ENCODE results near the gene L1TD1.
"Not testable (repeated sequence)": the region's sequence is repeated elsewhere in the genome, so short reads cannot be mapped to it uniquely, and the experiment has no call there.

The L1TD1 gene, protein sequence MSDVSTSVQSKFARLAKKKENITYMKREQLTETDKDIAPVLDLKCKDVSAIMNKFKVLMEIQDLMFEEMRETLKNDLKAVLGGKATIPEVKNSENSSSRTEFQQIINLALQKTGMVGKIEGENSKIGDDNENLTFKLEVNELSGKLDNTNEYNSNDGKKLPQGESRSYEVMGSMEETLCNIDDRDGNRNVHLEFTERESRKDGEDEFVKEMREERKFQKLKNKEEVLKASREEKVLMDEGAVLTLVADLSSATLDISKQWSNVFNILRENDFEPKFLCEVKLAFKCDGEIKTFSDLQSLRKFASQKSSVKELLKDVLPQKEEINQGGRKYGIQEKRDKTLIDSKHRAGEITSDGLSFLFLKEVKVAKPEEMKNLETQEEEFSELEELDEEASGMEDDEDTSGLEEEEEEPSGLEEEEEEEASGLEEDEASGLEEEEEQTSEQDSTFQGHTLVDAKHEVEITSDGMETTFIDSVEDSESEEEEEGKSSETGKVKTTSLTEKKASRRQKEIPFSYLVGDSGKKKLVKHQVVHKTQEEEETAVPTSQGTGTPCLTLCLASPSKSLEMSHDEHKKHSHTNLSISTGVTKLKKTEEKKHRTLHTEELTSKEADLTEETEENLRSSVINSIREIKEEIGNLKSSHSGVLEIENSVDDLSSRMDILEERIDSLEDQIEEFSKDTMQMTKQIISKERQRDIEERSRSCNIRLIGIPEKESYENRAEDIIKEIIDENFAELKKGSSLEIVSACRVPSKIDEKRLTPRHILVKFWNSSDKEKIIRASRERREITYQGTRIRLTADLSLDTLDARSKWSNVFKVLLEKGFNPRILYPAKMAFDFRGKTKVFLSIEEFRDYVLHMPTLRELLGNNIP

DNA sequence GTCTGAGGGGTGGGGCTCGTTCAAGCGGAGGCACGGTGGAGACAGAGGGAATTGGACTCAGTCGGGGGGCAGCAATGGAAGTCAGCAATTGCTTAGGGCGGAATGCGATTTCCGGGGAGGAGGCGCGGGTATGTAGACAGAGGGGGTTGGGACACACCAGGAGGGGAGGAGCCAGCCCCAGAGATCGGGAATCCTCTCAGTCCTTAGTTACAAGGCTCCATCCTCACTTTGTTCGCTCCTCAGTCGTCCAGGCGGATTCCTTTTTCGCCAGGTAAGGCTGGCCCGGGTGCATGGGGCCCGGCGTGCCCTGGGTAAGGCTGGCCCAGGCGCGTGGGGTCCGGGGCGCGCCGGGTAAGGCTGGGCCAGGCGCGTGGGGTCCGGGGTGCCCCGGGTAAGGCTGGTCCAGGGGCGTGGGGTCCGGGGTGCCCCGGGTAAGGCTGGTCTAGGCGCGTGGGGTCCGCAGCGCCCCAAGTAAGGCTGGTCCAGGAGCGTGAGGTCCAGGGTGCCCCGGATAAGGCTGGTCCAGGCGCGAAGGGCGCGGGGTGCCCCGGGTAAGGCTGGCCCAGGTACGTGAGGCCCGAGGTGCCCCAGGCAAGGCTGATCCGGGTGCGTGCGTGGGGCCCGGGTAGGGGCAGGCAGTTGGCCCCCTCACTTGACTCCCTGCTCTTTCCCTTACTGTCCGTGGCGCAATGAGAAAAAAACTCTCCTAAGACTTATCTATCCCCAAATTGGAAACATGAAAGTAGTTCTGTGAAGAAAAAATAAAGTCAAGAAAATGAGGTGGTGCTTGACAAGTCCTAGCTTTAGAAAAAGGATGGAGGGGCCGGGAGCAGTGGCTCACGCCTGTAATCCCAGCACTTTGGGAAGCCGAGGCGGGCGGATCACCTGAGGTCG, at the start of gene L1TD1:
Gene L1TD1, plus strand, starts transcription at position 199 of the 894 bp plus-strand sequence. CDS start 11,780 bp downstream, outside the sequence.
- DNase-seq (ENCODE audit: low spot score) = peak; percentile 23
- TF ChIP-seq, protein P1, sequence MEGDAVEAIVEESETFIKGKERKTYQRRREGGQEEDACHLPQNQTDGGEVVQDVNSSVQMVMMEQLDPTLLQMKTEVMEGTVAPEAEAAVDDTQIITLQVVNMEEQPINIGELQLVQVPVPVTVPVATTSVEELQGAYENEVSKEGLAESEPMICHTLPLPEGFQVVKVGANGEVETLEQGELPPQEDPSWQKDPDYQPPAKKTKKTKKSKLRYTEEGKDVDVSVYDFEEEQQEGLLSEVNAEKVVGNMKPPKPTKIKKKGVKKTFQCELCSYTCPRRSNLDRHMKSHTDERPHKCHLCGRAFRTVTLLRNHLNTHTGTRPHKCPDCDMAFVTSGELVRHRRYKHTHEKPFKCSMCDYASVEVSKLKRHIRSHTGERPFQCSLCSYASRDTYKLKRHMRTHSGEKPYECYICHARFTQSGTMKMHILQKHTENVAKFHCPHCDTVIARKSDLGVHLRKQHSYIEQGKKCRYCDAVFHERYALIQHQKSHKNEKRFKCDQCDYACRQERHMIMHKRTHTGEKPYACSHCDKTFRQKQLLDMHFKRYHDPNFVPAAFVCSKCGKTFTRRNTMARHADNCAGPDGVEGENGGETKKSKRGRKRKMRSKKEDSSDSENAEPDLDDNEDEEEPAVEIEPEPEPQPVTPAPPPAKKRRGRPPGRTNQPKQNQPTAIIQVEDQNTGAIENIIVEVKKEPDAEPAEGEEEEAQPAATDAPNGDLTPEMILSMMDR (IDR thresholded peaks at IDR 0.05; ENCODE audit: extremely low read depth, insufficient read depth, missing control alignments) = no peak
- in situ Hi-C loops (cut with MboI; ENCODE audit: low pct_unique_long_range_greater_than_20kb, low sequenced_read_pairs, unreplicated experiment) = no loop called here

DNA sequence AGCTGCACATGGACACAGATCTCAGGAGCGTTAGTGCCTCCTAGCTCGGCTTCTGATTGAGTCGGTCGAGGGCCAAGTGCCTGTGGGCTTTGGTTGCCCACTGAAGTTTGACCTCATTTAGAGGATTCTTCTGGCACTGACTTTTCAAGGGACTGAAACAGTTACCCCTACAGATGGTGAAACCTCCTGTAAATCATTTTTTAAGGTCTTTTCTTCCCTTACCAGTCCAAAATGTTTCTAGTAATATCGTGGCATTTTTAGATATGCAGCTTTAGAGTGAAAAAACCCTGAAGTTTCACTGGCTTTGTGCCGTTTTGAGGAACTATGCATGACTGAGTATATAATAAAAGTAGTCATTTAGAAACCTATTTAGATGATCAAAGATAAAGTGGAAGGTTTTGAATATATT, 34.7 kb upstream of the L1TD1 start:
- TF ChIP-seq, protein P1 (IDR thresholded peaks at IDR 0.05; ENCODE audit: extremely low read depth, insufficient read depth, missing control alignments) = no peak
- DNase-seq (ENCODE audit: low spot score) = no peak
- in situ Hi-C loops (cut with MboI; ENCODE audit: low pct_unique_long_range_greater_than_20kb, low sequenced_read_pairs, unreplicated experiment) = loop anchor here (25.0 kb wide), 1 partner anchor 577 kb away; no protein-coding TSS in a partner anchor

GRCh38 chr1:62161711-62162110, 32.9 kb upstream of the L1TD1 start:
- in situ Hi-C loops (cut with MboI; ENCODE audit: low pct_unique_long_range_greater_than_20kb, low sequenced_read_pairs, unreplicated experiment) = loop anchor here (25.0 kb wide), 1 partner anchor 576 kb away; no protein-coding TSS in a partner anchor
- TF ChIP-seq, protein P1 (IDR thresholded peaks at IDR 0.05; ENCODE audit: extremely low read depth, insufficient read depth, missing control alignments) = no peak
- no peak for DNase-seq (ENCODE audit: low spot score)

DNA sequence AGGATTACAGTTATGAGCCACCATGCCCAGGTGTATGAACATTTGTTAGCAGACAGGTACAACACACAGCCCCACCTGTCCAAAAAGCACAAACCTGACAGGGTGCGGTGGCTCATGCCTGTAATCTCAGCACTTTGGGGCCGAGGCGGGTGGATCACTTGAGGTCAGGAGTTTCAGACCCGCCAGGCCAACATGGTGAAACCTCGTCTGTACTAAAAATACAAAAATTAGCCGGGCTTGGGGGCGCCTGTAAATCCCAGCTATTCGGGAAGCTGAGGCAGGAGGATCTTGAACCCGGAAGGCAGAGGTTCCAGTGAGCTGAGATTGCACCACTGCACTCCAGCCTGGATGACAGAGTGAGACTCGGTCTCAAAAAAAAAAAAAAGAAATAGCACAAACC, 24.3 kb upstream of the L1TD1 start:
- in situ Hi-C loops (cut with MboI; ENCODE audit: low pct_unique_long_range_greater_than_20kb, low sequenced_read_pairs, unreplicated experiment) = loop anchor here (25.0 kb wide), 1 partner anchor 567 kb away; no protein-coding TSS in a partner anchor
- not testable (repeated sequence) for DNase-seq (ENCODE audit: low spot score)

GRCh38 chr1:62175568-62176179, 19.0 kb upstream of the L1TD1 start:
- TF ChIP-seq, protein P1 (IDR thresholded peaks at IDR 0.05; ENCODE audit: extremely low read depth, insufficient read depth, missing control alignments) = peak; percentile 71
- in situ Hi-C loops (cut with MboI; ENCODE audit: low pct_unique_long_range_greater_than_20kb, low sequenced_read_pairs, unreplicated experiment) = loop anchor here (5.0 kb wide), 1 partner anchor 232 kb away; no protein-coding TSS in a partner anchor
- peak; percentile 47 for DNase-seq (ENCODE audit: low spot score)

DNA sequence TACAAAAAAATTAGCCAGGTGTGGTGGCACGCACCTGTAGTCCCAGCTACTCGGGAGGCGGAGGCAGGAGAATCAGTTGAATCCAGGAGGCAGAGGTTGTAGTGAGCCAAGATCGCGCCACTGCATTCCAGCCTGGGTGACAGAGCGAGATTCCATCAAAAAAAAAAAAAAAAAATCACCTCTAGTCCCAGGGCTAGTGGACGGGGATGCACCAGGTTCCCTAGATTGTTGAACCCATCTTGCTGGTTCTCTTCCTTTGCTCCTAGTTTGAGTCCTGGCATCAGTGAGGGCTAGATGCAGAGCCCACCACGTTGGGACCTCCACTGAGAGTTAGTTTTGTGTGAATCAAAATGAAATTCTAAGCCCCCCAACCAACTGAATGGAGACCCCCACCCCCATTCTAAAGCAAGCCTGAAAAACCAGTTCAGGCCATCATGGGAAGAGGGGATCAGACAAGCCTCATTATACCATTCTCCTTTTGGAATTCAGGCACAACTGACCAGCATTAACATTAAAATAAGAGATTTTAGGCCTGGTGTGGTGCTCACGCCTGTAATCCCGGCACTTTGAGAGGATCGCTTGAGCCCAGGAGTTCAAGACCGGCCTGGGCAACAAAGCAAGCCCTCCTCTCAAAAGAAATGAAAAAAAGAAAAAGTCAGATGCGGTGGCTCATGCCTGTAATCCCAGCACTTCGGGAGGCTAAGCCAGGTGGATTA, 17.9 kb upstream of the L1TD1 start:
- no peak for DNase-seq (ENCODE audit: low spot score)
- in situ Hi-C loops (cut with MboI; ENCODE audit: low pct_unique_long_range_greater_than_20kb, low sequenced_read_pairs, unreplicated experiment) = loop anchor here (5.0 kb wide), 1 partner anchor 231 kb away; no protein-coding TSS in a partner anchor
- TF ChIP-seq, protein P1 (IDR thresholded peaks at IDR 0.05; ENCODE audit: extremely low read depth, insufficient read depth, missing control alignments) = no peak
